Endothelial cell (in vitro differentiated cells): Measurements from ENCODE around the gene ZBTB8A. TPM values are rescaled to one million over a fixed set of nuclear protein-coding genes. Genes with fewer than 3 reads are reported as not detected.

ENCODE experiments used
- DNase-seq: peaks from one replicate; pipeline ENCODE4 v3.0.0; 2021; ENCODE audit warnings: low spot score
- H3K27ac Mint-ChIP-seq: one replicate; pipeline ENCODE4 v1.8.0; 2021; ENCODE audit warnings: mixed read lengths, inconsistent platforms; ENCODE audit not compliant: unreplicated experiment
- H3K27me3 Mint-ChIP-seq: one replicate; pipeline ENCODE4 v1.8.0; 2021; ENCODE audit warnings: mild to moderate bottlenecking, moderate library complexity, mixed read lengths, inconsistent platforms; ENCODE audit not compliant: unreplicated experiment
- H3K36me3 Mint-ChIP-seq: one replicate; pipeline ENCODE4 v1.8.0; 2021; ENCODE audit warnings: mild to moderate bottlenecking, low read depth, mixed read lengths, inconsistent platforms; ENCODE audit not compliant: unreplicated experiment
- H3K4me1 Mint-ChIP-seq: one replicate; pipeline ENCODE4 v1.8.0; 2021; ENCODE audit warnings: mild to moderate bottlenecking, mixed read lengths, inconsistent platforms; ENCODE audit not compliant: unreplicated experiment
- H3K4me3 Mint-ChIP-seq: one replicate; pipeline ENCODE4 v1.8.0; 2021; ENCODE audit warnings: mild to moderate bottlenecking, mixed read lengths, inconsistent platforms; ENCODE audit not compliant: unreplicated experiment
- H3K9me3 Mint-ChIP-seq: one replicate; pipeline ENCODE4 v1.8.0; 2021; ENCODE audit warnings: mixed read lengths, inconsistent platforms; ENCODE audit not compliant: unreplicated experiment
- CTCF ChIP-seq: fragments of 200-600 bp; sonication (generic); IDR thresholded peaks from one replicate; pipeline ENCODE4 v1.5.0; 2021; ENCODE audit warnings: antibody characterized with exemption; ENCODE audit not compliant: unreplicated experiment
- total RNA-seq: library from RNA; stranded (reverse); fragmentation: NEBNext Ultra II Directional; extraction: Animal tissue kit (Norgen Biotek cat#: 25700); gene quantifications from one replicate; pipeline ENCODE4 v1.2.1, GENCODE V29; 2021; ENCODE audit not compliant: unreplicated experiment

Gene ZBTB8A
- total RNA-seq, 1 donor from 2014 or later = 17.4 TPM

GRCh38 chr1:32557812-32558211, 18.6 kb downstream of the ZBTB8A start:
- no peak for DNase-seq
- Mint-ChIP-seq H3K4me3 (no peak overlapping the region), H3K4me1 (no peaks in the 10 kb centered on the region), H3K9me3 (no peaks in the 10 kb centered on the region), H3K36me3 (peaks cover 35% of the 10 kb centered on the region), H3K27ac (no peak overlapping the region), H3K27me3 (no peaks in the 10 kb centered on the region)
- TF ChIP-seq CTCF = no peak

DNA sequence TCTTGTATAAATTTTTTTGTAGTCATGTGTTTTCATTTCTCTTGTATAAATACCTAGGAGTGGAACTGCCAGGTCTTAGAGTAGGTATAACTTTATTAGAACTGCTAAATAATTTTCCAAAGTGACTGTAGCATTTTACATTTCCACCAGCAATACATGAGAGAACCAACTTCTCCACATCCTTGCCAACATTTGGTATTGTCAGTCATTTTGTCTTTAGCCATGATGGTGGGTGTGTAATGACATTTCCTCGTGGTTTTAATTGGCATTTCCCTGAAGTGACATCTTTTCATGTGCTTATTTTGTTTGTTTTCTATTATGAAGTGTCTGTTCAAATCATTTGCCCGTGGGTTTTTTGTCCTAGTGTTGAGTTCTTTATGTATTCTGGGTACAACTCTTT, 29.7 kb downstream of the ZBTB8A start:
- Mint-ChIP-seq H3K27me3 (peaks cover 2% of the 10 kb centered on the region), H3K36me3 (peaks cover 7% of the 10 kb centered on the region), H3K9me3 (no peaks in the 10 kb centered on the region), H3K4me3 (no peak overlapping the region), H3K4me1 (peaks cover 8% of the 10 kb centered on the region), H3K27ac (no peak overlapping the region)
- TF ChIP-seq CTCF = no peak
- no peak for DNase-seq

DNA sequence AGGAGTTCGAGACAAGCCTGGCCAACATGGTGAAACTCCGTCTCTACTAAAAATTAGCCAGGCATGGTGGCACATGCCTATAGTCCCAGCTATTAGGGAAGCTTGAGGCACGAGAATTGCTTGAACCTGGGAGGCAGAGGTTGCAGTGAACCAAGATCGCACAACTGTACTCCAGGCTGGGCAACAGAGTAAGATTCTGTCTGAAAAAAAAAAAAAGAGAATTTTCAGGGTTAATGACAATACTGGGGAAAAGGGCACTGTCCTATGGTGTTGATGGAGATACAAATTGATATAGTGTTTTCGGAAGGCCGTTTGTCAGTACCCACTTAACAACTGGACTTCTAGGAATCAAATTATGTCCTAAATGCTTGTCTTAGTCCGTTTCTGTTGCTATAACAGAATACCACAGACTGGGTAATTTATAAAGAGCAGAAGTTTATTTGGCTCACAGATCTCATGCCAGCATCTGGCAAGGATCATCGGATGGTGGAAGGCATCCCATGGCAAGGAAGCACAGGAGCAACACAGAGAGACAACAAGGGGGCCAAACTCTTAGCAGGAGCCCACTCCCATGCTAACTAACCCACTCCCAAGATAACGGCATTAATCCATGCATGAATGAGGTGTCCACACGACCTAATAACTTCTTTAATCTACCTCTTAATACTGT, 41.3 kb downstream of the ZBTB8A start:
- H3K36me3 Mint-ChIP-seq = no peaks in the 10 kb centered on the region
- H3K27me3 Mint-ChIP-seq = no peaks in the 10 kb centered on the region
- no peaks in the 10 kb centered on the region for H3K4me1 Mint-ChIP-seq
- DNase-seq = no peak
- no peak overlapping the region for H3K27ac Mint-ChIP-seq
- no peaks in the 10 kb centered on the region for H3K9me3 Mint-ChIP-seq
- no peak overlapping the region for H3K4me3 Mint-ChIP-seq
- no peak for TF ChIP-seq CTCF

DNA sequence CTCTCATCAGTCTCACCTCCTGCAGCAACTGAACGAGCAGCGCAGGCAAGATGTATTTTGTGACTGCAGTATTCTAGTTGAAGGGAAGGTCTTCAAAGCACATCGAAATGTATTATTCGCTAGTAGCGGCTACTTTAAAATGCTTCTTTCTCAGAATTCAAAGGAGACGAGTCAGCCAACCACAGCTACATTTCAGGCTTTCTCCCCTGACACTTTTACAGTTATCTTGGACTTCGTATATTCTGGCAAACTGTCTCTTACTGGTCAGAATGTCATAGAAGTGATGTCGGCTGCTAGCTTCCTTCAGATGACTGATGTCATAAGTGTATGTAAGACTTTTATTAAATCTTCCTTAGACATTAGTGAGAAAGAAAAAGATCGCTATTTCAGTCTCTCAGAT, 53.7 kb downstream of the ZBTB8A start:
- peaks cover 3% of the 10 kb centered on the region for H3K27me3 Mint-ChIP-seq
- no peak overlapping the region for H3K27ac Mint-ChIP-seq
- no peak for TF ChIP-seq CTCF
- H3K4me1 Mint-ChIP-seq = no peaks in the 10 kb centered on the region
- no peaks in the 10 kb centered on the region for H3K9me3 Mint-ChIP-seq
- no peak for DNase-seq
- peaks cover 23% of the 10 kb centered on the region for H3K36me3 Mint-ChIP-seq
- H3K4me3 Mint-ChIP-seq = no peak overlapping the region

DNA sequence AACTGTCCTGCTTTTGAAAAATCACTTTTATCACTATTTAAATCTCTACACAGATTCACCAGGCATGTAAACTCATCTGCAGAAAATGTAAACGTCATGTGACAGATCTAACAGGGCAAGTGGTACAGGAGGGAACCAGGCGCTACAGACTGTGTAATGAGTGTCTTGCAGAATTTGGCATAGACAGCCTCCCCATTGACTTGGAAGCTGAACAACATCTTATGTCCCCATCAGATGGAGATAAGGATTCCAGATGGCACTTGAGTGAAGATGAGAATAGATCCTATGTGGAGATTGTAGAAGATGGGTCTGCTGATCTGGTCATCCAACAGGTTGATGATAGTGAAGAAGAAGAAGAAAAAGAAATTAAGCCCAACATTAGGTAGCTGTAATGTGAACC, 60.8 kb downstream of the ZBTB8A start:
- Mint-ChIP-seq H3K4me1 (no peaks in the 10 kb centered on the region), H3K27me3 (no peaks in the 10 kb centered on the region), H3K27ac (no peak overlapping the region), H3K9me3 (no peaks in the 10 kb centered on the region), H3K36me3 (peaks cover 3% of the 10 kb centered on the region), H3K4me3 (no peak overlapping the region)
- no peak for DNase-seq
- no peak for TF ChIP-seq CTCF
